ENCODE measurements around the gene E2F3. TPM values are rescaled to one million over a fixed set of nuclear protein-coding genes. Genes with fewer than 3 reads are reported as not detected.

Gene E2F3
- polyA plus RNA-seq, 2 of the 4 experiments (the other 2 are of a cell fraction), result 14.4 to 18.0 TPM

- no peak; a peak in 1 of 6 replicates for ATAC-seq
- H3K27ac ChIP-seq, result no peak overlapping the region
- H3K4me1 ChIP-seq, result peaks cover 12% of the 10 kb centered on the region; the same call in 2 of the 3 replicates
- WGBS (ENCODE audit: missing lambda C conversion rate), result 70% methylated on average over 6 of the region's 6 CpGs
- no peak for FAIRE-seq
- no peak for DNase-seq (ENCODE audit: low read depth in 1 of 2, low spot score in 1 of 2)
- TF ChIP-seq ZC3H11A (IDR thresholded peaks at IDR 0.05) (no peak), JUN (IDR thresholded peaks at IDR 0.05) (no peak), SREBF2 (IDR thresholded peaks at IDR 0.05) (no peak), PBX3 (IDR thresholded peaks at IDR 0.05) (no peak), CBX8 (IDR thresholded peaks at IDR 0.05) (no peak), PHF8 (IDR thresholded peaks at IDR 0.05; ENCODE audit: borderline replicate concordance, low read depth) (no peak), E2F6 (IDR thresholded peaks at IDR 0.05; ENCODE audit: borderline replicate concordance, low read depth) (no peak), HES2 (IDR thresholded peaks at IDR 0.05) (no peak), ZNF302 (CRISPR knock-in tag; IDR thresholded peaks at IDR 0.05) (no peak), GATA3 (IDR thresholded peaks at IDR 0.05; ENCODE audit: borderline replicate concordance) (no peak), RFX5 (IDR thresholded peaks at IDR 0.05) (no peak), ZSCAN20 (CRISPR knock-in tag; IDR thresholded peaks at IDR 0.05) (no peak), HMGXB4 (CRISPR knock-in tag; IDR thresholded peaks at IDR 0.05; ENCODE audit: borderline replicate concordance) (no peak), HOXB13 (CRISPR knock-in tag; IDR thresholded peaks at IDR 0.05; ENCODE audit: low read depth) (no peak), MAZ (IDR thresholded peaks at IDR 0.05; ENCODE audit: borderline replicate concordance, low read depth, low read length) (no peak), FOSB (CRISPR knock-in tag; IDR thresholded peaks at IDR 0.05) (no peak), SMC3 (IDR thresholded peaks at IDR 0.05) (no peak)
- no peak overlapping the region for H3K4me2 ChIP-seq
- no peak overlapping the region for H3K4me3 ChIP-seq
- no peaks in the 10 kb centered on the region for H3K9me3 ChIP-seq
- ChIA-PET CTCF (no interaction called here), POLR2A (no interaction called here)
Measured at GRCh38 chr6:20415712-20416454, 14.2 kb downstream of the E2F3 start.

- Histone ChIP-seq H3K4me3 (no peak overlapping the region), H3K9me3 (no peaks in the 10 kb centered on the region), H3K4me2 (no peak overlapping the region), H3K4me1 (peaks cover 12% of the 10 kb centered on the region; the same call in 2 of the 3 replicates), H3K27ac (no peak overlapping the region)
- CTCF ChIA-PET, result interaction anchor here (2.1 kb wide), 1 partner anchor 12 kb away, joined by 6 read pairs; no protein-coding TSS in a partner anchor
- ATAC-seq (peak in 1 of 2 experiments; percentile 49; a peak in 2 of 6 replicates), DNase-seq (ENCODE audit: low read depth in 1 of 2, low spot score in 1 of 2) (no peak), FAIRE-seq (no peak)
- TF ChIP-seq POLR2A (IDR thresholded peaks at IDR 0.05; ENCODE audit: low read length) (no peak), MAFK (IDR thresholded peaks at IDR 0.05; ENCODE audit: partially characterized antibody) (no peak), CEBPB (IDR thresholded peaks at IDR 0.05) (no peak), HEYL (CRISPR knock-in tag; IDR thresholded peaks at IDR 0.05) (no peak), CHD2 (IDR thresholded peaks at IDR 0.05; ENCODE audit: low read length, partially characterized antibody) (no peak), MAZ (IDR thresholded peaks at IDR 0.05; ENCODE audit: borderline replicate concordance, low read depth, low read length) (no peak), MYC (IDR thresholded peaks at IDR 0.05; ENCODE audit: borderline replicate concordance, low read length) (no peak), ZSCAN20 (CRISPR knock-in tag; IDR thresholded peaks at IDR 0.05) (no peak), NPAS2 (CRISPR knock-in tag; IDR thresholded peaks at IDR 0.05; ENCODE audit: borderline replicate concordance) (no peak)
- POLR2A ChIA-PET, result no interaction called here
- WGBS (ENCODE audit: missing lambda C conversion rate), result 60% methylated on average over 4 of the region's 4 CpGs
Measured at GRCh38 chr6:20416567-20417345, 15.1 kb downstream of the E2F3 start.

All from A549 (cell line).